ENCODE results near the gene FMN1.

DNA sequence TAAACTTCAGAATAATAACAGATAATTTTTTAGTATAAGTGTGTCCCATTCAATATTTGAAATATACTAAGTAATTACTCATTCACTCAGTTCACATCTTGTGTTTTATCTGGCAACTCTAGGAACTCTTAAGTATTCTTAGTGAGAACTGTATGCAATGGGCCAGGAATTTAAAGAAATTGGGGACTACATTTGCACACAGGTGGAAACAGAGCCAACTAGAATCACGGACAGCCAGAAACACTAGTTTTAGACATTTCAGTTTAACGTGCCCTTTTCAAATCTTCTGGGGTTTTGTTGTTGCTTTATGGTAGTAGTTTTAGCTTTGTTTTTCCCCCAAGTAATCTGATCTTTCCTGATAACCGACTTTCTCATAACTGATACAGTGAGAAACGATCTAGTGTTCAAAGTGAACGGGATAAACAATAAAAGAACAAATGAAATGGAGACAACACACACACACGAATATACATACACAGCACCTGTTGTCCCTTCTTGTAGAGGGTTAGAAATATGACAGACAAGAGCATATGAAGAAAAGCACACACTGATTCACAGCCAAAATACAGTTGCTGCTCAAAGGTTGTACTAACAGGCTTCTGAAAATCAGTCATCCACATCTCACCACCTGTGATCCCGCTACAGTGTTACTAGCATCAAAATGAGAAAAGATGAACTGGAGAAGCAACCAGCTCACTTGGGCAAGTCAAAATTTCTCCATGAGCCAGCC is 167.0 kb downstream of the FMN1 start:
- TF ChIP-seq CREB1 (IDR thresholded peaks at IDR 0.05) (no peak), CTCF (IDR thresholded peaks at IDR 0.05; ENCODE audit: control extremely low read depth in 1 of 3, insufficient read depth in 1 of 3, low read depth in 1 of 3, low read length in 3 of 3) (no peak), EZH2 (IDR thresholded peaks at IDR 0.05; ENCODE audit: low read depth, low read length, severe bottlenecking) (no peak), CHD1 (IDR thresholded peaks at IDR 0.05; ENCODE audit: low read depth, low read length) (no peak), POLR2A (IDR thresholded peaks at IDR 0.05; ENCODE audit: control extremely low read depth in 1 of 2, low read depth in 2 of 2, low read length in 2 of 2) (no peak), SP1 (IDR thresholded peaks at IDR 0.05; ENCODE audit: low read depth, low read length) (no peak), USF2 (IDR thresholded peaks at IDR 0.05; ENCODE audit: low read length) (no peak), GTF2F1 (IDR thresholded peaks at IDR 0.05; ENCODE audit: borderline replicate concordance, low read depth, low read length) (no peak), EGR1 (IDR thresholded peaks at IDR 0.05; ENCODE audit: borderline replicate concordance, low read depth, low read length) (no peak)
